Ishikawa (cell line): ENCODE data around the gene RPS6KA1.

Experiments used
- TAF1 ChIP-seq: IDR thresholded peaks from 2 replicates; pipeline ENCODE4 v1.6.1; 2012; ENCODE audit warnings: low read depth, mild to moderate bottlenecking
- TEAD4 ChIP-seq: IDR thresholded peaks from 2 replicates; pipeline ENCODE4 v1.6.1; 2012
- TF ChIP-seq, protein P1 (sequence below): IDR thresholded peaks from 2 replicates; pipeline ENCODE4 v1.6.1; 2012

DNA sequence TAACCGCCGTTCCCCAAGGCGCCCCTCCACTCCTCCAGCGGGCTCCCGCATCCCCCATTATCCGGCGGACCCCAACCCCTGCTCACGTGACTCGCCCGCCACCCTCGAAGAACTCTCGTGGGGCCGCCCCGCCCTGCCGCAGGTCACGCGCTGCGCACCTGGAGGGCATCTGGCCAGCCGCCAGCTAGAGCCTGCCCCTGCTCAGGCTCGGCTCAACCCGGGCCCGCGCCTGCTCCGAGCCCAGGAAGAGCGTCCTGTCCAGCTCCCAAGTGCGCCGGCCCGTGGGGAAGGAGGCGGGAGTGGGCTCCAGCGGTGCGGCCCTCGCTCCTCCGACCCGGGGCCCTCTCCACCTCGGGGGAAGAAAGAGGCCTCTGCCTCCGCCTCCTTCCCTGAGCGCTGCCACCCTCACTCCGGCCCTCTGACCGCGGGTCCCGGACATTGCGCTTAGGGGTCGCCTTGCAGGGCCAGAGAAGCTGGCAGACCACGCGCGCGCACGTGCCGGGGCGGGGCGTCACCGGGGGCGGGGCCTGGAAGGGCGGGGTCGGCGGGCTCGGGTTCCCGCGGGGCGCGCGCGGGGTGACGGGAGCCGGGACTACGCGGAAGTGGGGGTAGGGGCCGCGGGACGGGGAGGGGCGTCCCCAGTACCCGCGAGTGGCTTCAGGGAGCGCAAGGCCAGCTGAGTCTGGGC, 28.9 kb upstream of the RPS6KA1 start:
- TF ChIP-seq TAF1 (peak; percentile 77), TEAD4 (0 out of 2 replicates have a peak, but pooled peaks have one; percentile 35)
- TF ChIP-seq, protein P1, sequence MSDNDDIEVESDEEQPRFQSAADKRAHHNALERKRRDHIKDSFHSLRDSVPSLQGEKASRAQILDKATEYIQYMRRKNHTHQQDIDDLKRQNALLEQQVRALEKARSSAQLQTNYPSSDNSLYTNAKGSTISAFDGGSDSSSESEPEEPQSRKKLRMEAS, result peak; percentile 87
